Liver (tissue), 9 donors: Measurements from ENCODE around the gene FREM1. TPM values are rescaled to one million over a fixed set of nuclear protein-coding genes. Genes with fewer than 3 reads are reported as not detected.

ENCODE experiments used
- DNase-seq: peaks from one replicate; pipeline ENCODE4 v3.0.0-alpha.2; 2017; ENCODE audit warnings: low spot score
- H3K27ac ChIP-seq, 2 donors: one replicate each; pipeline ENCODE4 v1.7.0; 2013; ENCODE audit warnings: inconsistent platforms in 2 of 2, low read length in 2 of 2, control low read depth in 1 of 2, low read depth in 1 of 2, mild to moderate bottlenecking in 1 of 2
- H3K27me3 ChIP-seq, 4 donors: one replicate each; pipeline versions ENCODE4 v1.6.1 to v1.7.0; 2013; ENCODE audit warnings: low read length in 3 of 4, inconsistent platforms in 1 of 4, mild to moderate bottlenecking in 1 of 4, moderate library complexity in 1 of 4; ENCODE audit not compliant: control insufficient read depth in 4 of 4, insufficient read depth in 4 of 4
- H3K36me3 ChIP-seq, 4 donors: one replicate each; pipeline versions ENCODE4 v1.6.1 to v1.7.0; 2013; ENCODE audit warnings: low read length in 3 of 4, mild to moderate bottlenecking in 3 of 4, low read depth in 1 of 4, moderate library complexity in 1 of 4; ENCODE audit not compliant: control insufficient read depth in 4 of 4, insufficient read depth in 3 of 4
- H3K4me1 ChIP-seq, 4 donors: one replicate each; pipeline versions ENCODE4 v1.6.1 to v1.7.0; 2013; ENCODE audit warnings: low read length in 3 of 4, mild to moderate bottlenecking in 3 of 4, moderate library complexity in 1 of 4; ENCODE audit not compliant: control insufficient read depth in 4 of 4, insufficient read depth in 4 of 4
- H3K4me3 ChIP-seq, 3 donors: one replicate each; pipeline versions ENCODE4 v1.6.1 to v1.7.0; 2013; ENCODE audit warnings: low read length in 3 of 3, control low read depth in 1 of 3, low read depth in 1 of 3, mild to moderate bottlenecking in 1 of 3
- H3K9ac ChIP-seq, 2 donors: one replicate each; pipeline ENCODE4 v1.7.0; 2013; ENCODE audit warnings: low read length in 2 of 2, mild to moderate bottlenecking in 2 of 2, moderate library complexity in 2 of 2, control low read depth in 1 of 2, low read depth in 1 of 2
- H3K9me3 ChIP-seq, 4 donors: one replicate each; pipeline versions ENCODE4 v1.6.1 to v1.7.0; 2013; ENCODE audit warnings: low read length in 3 of 4; ENCODE audit not compliant: control insufficient read depth in 4 of 4
- EGR1 ChIP-seq, 2 donors: IDR thresholded peaks; 2 replicates each; pipeline ENCODE4 v1.6.1; 2016 to 2018; ENCODE audit warnings: antibody characterized with exemption in 2 of 2, low read depth in 2 of 2
- FOXA1 ChIP-seq: IDR thresholded peaks from 2 replicates; pipeline ENCODE4 v1.6.1; 2016; ENCODE audit warnings: antibody characterized with exemption
- FOXA2 ChIP-seq: IDR thresholded peaks from 2 replicates; pipeline ENCODE4 v1.6.1; 2016; ENCODE audit warnings: antibody characterized with exemption
- GABPA ChIP-seq, 2 donors: IDR thresholded peaks in 1 of 2; conservative IDR thresholded peaks in 1 of 2; 2 replicates each; pipeline ENCODE4 v1.6.1; 2016; ENCODE audit warnings: antibody characterized with exemption in 2 of 2, mild to moderate bottlenecking in 1 of 2, moderate library complexity in 1 of 2
- HNF4A ChIP-seq, 2 donors: conservative IDR thresholded peaks; 2 replicates each; pipeline ENCODE4 v1.6.1; 2016; ENCODE audit warnings: antibody characterized with exemption in 2 of 2, mild to moderate bottlenecking in 2 of 2
- HNF4G ChIP-seq: IDR thresholded peaks from 2 replicates; pipeline ENCODE4 v1.6.1; 2016; ENCODE audit warnings: antibody characterized with exemption
- JUND ChIP-seq, 2 donors: IDR thresholded peaks; 2 replicates each; pipeline ENCODE4 v1.6.1; 2016; ENCODE audit warnings: antibody characterized with exemption in 2 of 2
- NR2F2 ChIP-seq: IDR thresholded peaks from 2 replicates; pipeline ENCODE4 v1.6.1; 2016; ENCODE audit warnings: antibody characterized with exemption
- RAD21 ChIP-seq, 2 donors: IDR thresholded peaks; 2 replicates each; pipeline ENCODE4 v1.6.1; 2016; ENCODE audit warnings: antibody characterized with exemption in 2 of 2, mild to moderate bottlenecking in 2 of 2
- RXRA ChIP-seq, 2 donors: IDR thresholded peaks; 2 replicates each; pipeline ENCODE4 v1.6.1; 2017 to 2018; ENCODE audit warnings: antibody characterized with exemption in 2 of 2, mild to moderate bottlenecking in 1 of 2
- SP1 ChIP-seq: IDR thresholded peaks from 2 replicates; pipeline ENCODE4 v1.6.1; 2018; ENCODE audit warnings: antibody characterized with exemption, mild to moderate bottlenecking
- TAF1 ChIP-seq: conservative IDR thresholded peaks from 2 replicates; pipeline ENCODE4 v1.6.1; 2016; ENCODE audit warnings: antibody characterized with exemption, mild to moderate bottlenecking
- YY1 ChIP-seq: IDR thresholded peaks from 2 replicates; pipeline ENCODE4 v1.6.1; 2016; ENCODE audit warnings: antibody characterized with exemption, mild to moderate bottlenecking
- WGBS: extraction: QIAGEN DNeasy Blood & Tissue Kit; methylation state at CpG from one replicate; pipeline ENCODE4 v1.1.7; 2013; 5-methylcytosine and 5-hydroxymethylcytosine counted together
- polyA plus RNA-seq, 2 donors: library from polyadenylated mRNA; stranded (reverse) in 1 of 2; unstranded in 1 of 2; fragments of 200-250 nt in 1 of 2; fragments of >200 nt in 1 of 2; fragmentation: Nextera tagmentation in 1 of 2; extraction: Ambion mirVana in 1 of 2; gene quantifications; one replicate each; pipeline versions ENCODE4 v1.2.1 to v1.2.3, GENCODE V29; 2013 to 2015
- total RNA-seq, 2 donors: library from RNA; depleted of rRNA; stranded (reverse); fragments of >200 nt; gene quantifications; one replicate each; pipeline ENCODE4 v1.2.3, GENCODE V29; 2014
- TF ChIP-seq, protein P1 (sequence below): IDR thresholded peaks from 2 replicates; pipeline ENCODE4 v1.6.1; 2016; ENCODE audit warnings: antibody characterized with exemption
- TF ChIP-seq, protein P2 (sequence below): IDR thresholded peaks from 2 replicates; pipeline ENCODE4 v1.6.1; 2016; ENCODE audit warnings: antibody characterized with exemption
- TF ChIP-seq, protein P3 (sequence below): fragments of 150-350 bp; IDR thresholded peaks from 2 replicates; pipeline ENCODE4 v1.5.1; 2017; ENCODE audit warnings: improper control_type of control experiment, low read depth, low read length; ENCODE audit not compliant: missing input control
- TF ChIP-seq, protein P4 (sequence below): IDR thresholded peaks from 2 replicates; pipeline ENCODE4 v1.6.1; 2016; ENCODE audit warnings: antibody characterized with exemption, mild to moderate bottlenecking
- TF ChIP-seq, protein P5 (sequence below): IDR thresholded peaks from 2 replicates; pipeline ENCODE4 v1.6.1; 2016; ENCODE audit warnings: antibody characterized with exemption
- donor health status: healthy.
- donor health status: healthy.
- donor health status: healthy.
- donor health status: healthy.
- donor health status: healthy.

FREM1 gene
- total and polyA plus RNA-seq, 4 donors = 0.39 to 4.7 (median 1.1) TPM

DNA sequence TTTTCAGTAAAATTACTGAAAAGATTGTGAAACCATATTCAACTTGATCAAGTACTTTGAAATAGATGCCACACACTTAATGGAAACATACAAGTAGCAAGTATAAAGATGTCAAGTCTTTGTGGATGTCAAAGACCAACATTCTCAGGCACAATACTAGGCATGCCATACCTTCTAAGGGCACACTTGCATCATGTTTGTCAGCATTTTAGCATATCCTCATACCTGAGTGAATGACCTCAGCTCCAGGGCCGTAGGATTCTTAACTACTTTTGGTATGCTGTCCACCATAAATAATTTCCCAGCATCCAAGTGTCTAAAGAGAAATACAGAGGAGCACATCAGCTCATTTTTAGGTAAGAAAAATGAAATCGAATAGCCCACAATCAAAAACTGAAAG is 86.4 kb downstream of the FREM1 start:
- H3K4me1 ChIP-seq = no peaks in the 10 kb centered on the region
- no peak overlapping the region for H3K27ac ChIP-seq
- WGBS = 80% methylated on average over 2 of the region's 2 CpGs
- TF ChIP-seq TAF1 (no peak), NR2F2 (no peak), YY1 (no peak), FOXA2 (no peak)
- TF ChIP-seq, protein P1, sequence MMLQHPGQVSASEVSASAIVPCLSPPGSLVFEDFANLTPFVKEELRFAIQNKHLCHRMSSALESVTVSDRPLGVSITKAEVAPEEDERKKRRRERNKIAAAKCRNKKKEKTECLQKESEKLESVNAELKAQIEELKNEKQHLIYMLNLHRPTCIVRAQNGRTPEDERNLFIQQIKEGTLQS = no peak
- TF ChIP-seq, protein P2, sequence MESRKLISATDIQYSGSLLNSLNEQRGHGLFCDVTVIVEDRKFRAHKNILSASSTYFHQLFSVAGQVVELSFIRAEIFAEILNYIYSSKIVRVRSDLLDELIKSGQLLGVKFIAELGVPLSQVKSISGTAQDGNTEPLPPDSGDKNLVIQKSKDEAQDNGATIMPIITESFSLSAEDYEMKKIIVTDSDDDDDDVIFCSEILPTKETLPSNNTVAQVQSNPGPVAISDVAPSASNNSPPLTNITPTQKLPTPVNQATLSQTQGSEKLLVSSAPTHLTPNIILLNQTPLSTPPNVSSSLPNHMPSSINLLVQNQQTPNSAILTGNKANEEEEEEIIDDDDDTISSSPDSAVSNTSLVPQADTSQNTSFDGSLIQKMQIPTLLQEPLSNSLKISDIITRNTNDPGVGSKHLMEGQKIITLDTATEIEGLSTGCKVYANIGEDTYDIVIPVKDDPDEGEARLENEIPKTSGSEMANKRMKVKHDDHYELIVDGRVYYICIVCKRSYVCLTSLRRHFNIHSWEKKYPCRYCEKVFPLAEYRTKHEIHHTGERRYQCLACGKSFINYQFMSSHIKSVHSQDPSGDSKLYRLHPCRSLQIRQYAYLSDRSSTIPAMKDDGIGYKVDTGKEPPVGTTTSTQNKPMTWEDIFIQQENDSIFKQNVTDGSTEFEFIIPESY = no peak
- no peak overlapping the region for H3K9ac ChIP-seq
- no peaks in the 10 kb centered on the region for H3K9me3 ChIP-seq
- no peaks in the 10 kb centered on the region for H3K27me3 ChIP-seq
- no peak overlapping the region for H3K4me3 ChIP-seq
- no peak for DNase-seq
- no peaks in the 10 kb centered on the region for H3K36me3 ChIP-seq

DNA sequence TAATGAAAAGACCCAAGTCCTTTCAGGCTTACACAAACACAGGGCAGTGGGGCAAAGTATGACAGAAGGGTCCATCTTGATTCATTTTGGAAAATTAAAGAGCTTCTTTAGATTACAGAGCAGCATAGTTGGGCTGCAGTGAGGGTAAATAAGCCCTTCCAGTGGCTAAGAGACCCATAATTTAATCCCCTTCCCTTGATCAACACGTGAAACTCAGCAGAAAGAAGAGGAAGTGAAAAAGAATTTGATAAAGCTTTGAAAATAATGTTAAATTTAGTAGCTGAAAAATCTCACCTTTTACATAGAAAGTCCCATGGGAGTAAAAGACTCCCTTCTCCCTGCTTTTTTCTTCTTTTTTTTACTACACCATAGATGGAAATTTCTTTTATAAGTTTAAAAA is 87.6 kb downstream of the FREM1 start:
- Histone ChIP-seq H3K27ac (no peak overlapping the region), H3K36me3 (no peaks in the 10 kb centered on the region), H3K27me3 (no peaks in the 10 kb centered on the region), H3K4me1 (no peaks in the 10 kb centered on the region), H3K4me3 (no peak overlapping the region), H3K9me3 (no peaks in the 10 kb centered on the region), H3K9ac (no peak overlapping the region)
- 71% methylated on average over 1 of the region's 1 CpG for WGBS
- TF ChIP-seq, protein P3, sequence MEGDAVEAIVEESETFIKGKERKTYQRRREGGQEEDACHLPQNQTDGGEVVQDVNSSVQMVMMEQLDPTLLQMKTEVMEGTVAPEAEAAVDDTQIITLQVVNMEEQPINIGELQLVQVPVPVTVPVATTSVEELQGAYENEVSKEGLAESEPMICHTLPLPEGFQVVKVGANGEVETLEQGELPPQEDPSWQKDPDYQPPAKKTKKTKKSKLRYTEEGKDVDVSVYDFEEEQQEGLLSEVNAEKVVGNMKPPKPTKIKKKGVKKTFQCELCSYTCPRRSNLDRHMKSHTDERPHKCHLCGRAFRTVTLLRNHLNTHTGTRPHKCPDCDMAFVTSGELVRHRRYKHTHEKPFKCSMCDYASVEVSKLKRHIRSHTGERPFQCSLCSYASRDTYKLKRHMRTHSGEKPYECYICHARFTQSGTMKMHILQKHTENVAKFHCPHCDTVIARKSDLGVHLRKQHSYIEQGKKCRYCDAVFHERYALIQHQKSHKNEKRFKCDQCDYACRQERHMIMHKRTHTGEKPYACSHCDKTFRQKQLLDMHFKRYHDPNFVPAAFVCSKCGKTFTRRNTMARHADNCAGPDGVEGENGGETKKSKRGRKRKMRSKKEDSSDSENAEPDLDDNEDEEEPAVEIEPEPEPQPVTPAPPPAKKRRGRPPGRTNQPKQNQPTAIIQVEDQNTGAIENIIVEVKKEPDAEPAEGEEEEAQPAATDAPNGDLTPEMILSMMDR = no peak
- TF ChIP-seq FOXA1 (no peak), EGR1 (IDR thresholded peaks at IDR 0.05; ENCODE audit: low read depth in 2 of 2) (no peak), FOXA2 (no peak), YY1 (no peak), HNF4G (no peak), GABPA (IDR thresholded peaks at IDR 0.05 in 1 of 2, conservative IDR thresholded peaks at IDR 0.05 in 1 of 2) (no peak), JUND (IDR thresholded peaks at IDR 0.05) (no peak), RAD21 (IDR thresholded peaks at IDR 0.05) (no peak), RXRA (IDR thresholded peaks at IDR 0.05) (no peak), SP1 (no peak), NR2F2 (no peak), HNF4A (conservative IDR thresholded peaks at IDR 0.05) (no peak)
- TF ChIP-seq, protein P4, sequence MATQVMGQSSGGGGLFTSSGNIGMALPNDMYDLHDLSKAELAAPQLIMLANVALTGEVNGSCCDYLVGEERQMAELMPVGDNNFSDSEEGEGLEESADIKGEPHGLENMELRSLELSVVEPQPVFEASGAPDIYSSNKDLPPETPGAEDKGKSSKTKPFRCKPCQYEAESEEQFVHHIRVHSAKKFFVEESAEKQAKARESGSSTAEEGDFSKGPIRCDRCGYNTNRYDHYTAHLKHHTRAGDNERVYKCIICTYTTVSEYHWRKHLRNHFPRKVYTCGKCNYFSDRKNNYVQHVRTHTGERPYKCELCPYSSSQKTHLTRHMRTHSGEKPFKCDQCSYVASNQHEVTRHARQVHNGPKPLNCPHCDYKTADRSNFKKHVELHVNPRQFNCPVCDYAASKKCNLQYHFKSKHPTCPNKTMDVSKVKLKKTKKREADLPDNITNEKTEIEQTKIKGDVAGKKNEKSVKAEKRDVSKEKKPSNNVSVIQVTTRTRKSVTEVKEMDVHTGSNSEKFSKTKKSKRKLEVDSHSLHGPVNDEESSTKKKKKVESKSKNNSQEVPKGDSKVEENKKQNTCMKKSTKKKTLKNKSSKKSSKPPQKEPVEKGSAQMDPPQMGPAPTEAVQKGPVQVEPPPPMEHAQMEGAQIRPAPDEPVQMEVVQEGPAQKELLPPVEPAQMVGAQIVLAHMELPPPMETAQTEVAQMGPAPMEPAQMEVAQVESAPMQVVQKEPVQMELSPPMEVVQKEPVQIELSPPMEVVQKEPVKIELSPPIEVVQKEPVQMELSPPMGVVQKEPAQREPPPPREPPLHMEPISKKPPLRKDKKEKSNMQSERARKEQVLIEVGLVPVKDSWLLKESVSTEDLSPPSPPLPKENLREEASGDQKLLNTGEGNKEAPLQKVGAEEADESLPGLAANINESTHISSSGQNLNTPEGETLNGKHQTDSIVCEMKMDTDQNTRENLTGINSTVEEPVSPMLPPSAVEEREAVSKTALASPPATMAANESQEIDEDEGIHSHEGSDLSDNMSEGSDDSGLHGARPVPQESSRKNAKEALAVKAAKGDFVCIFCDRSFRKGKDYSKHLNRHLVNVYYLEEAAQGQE = no peak
- TF ChIP-seq, protein P1 = no peak
- TF ChIP-seq, protein P5, sequence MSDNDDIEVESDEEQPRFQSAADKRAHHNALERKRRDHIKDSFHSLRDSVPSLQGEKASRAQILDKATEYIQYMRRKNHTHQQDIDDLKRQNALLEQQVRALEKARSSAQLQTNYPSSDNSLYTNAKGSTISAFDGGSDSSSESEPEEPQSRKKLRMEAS = no peak
- TF ChIP-seq, protein P2 = no peak
- DNase-seq = no peak
